ENCODE results near the gene TNRC18.
A peak's percentile ranks its signal among the peaks of the same experiment; 100 is the strongest.

Gene TNRC18

GRCh38 chr7:5428478-5429252, 5.0 kb upstream of the TNRC18 start:
- peak; percentile 60 for DNase-seq

GRCh38 chr7:5426226-5426475, 2.5 kb upstream of the TNRC18 start:
- no peak for DNase-seq

- peak; percentile 59 for DNase-seq
Observed at GRCh38 chr7:5425507-5426225, 2.0 kb upstream of the TNRC18 start.

- DNase-seq = no peak
Observed at GRCh38 chr7:5424749-5425506, 1.3 kb upstream of the TNRC18 start.

- peak; percentile 70 for DNase-seq
Observed at GRCh38 chr7:5423976-5424748, 528 bp upstream of the TNRC18 start.

GRCh38 chr7:5422396-5423305, 983 bp downstream of the TNRC18 start:
- DNase-seq = peak; percentile 60

GRCh38 chr7:5421714-5422395, 1.8 kb downstream of the TNRC18 start:
- no peak for DNase-seq

GRCh38 chr7:5420881-5421713, 2.5 kb downstream of the TNRC18 start:
- DNase-seq = peak; percentile 68

GRCh38 chr7:5420067-5420880, 3.4 kb downstream of the TNRC18 start:
- peak; percentile 67 for DNase-seq

- DNase-seq = no peak
Observed at GRCh38 chr7:5419539-5420066, 4.0 kb downstream of the TNRC18 start.

GRCh38 chr7:5418285-5418582, 5.4 kb downstream of the TNRC18 start:
- no peak for DNase-seq

GRCh38 chr7:5417106-5418071, 6.2 kb downstream of the TNRC18 start:
- no peak for DNase-seq

- no peak for DNase-seq
Observed at GRCh38 chr7:5414916-5415315, 8.7 kb downstream of the TNRC18 start.

GRCh38 chr7:5413449-5413786, 10.2 kb downstream of the TNRC18 start:
- DNase-seq = no peak

GRCh38 chr7:5408777-5409176, 14.9 kb downstream of the TNRC18 start:
- no peak for DNase-seq

GRCh38 chr7:5406957-5407945, 16.4 kb downstream of the TNRC18 start:
- no peak for DNase-seq

GRCh38 chr7:5404421-5404826, 19.2 kb downstream of the TNRC18 start:
- no peak for DNase-seq

Measured in activated CD8-positive, alpha-beta memory T cell treated with anti-CD3 and anti-CD28 coated beads for 24 hours (primary cell).